WTC11 (cell line): Measurements from ENCODE around the gene CATSPERZ. TPM values are rescaled to one million over a fixed set of nuclear protein-coding genes. Genes with fewer than 3 reads are reported as not detected.
A peak's percentile ranks its signal among the peaks of the same experiment; 100 is the strongest.

Experiments
- ATAC-seq: fragments of 200-7000 bp; cut with Tn5 transposase; 2 replicates; pipeline ENCODE4 v1.10.0; 2021; ENCODE audit warnings: mild to moderate bottlenecking, moderate library complexity
- CTCF ChIA-PET: fragments of 300-600 bp; sonication (Branson Sonifier 250); formaldehyde crosslinking; loops from one replicate; lab custom pipeline; 2021; ENCODE audit warnings: antibody characterized with exemption; lab: Charles Lee
- POLR2A ChIA-PET: fragments of 350-600 bp; sonication (Branson Sonifier 250); formaldehyde crosslinking; loops from one replicate; lab custom pipeline; 2021; ENCODE audit warnings: antibody characterized with exemption; lab: Charles Lee
- DNase-seq: peaks from one replicate; pipeline ENCODE4 v3.0.0; 2021; ENCODE audit warnings: low spot score
- H3K27ac Mint-ChIP-seq: 2 replicates; pipeline ENCODE4 v1.8.0; 2021; ENCODE audit warnings: mixed read lengths
- H3K27me3 Mint-ChIP-seq: 2 replicates; pipeline ENCODE4 v1.8.0; 2021; ENCODE audit warnings: low read depth, mild to moderate bottlenecking, moderate library complexity, mixed read lengths
- H3K36me3 Mint-ChIP-seq: 2 replicates; pipeline ENCODE4 v1.8.0; 2021; ENCODE audit warnings: mixed read lengths
- H3K4me1 Mint-ChIP-seq: 2 replicates; pipeline ENCODE4 v1.8.0; 2022; ENCODE audit warnings: mixed read lengths
- H3K4me3 Mint-ChIP-seq: 2 replicates; pipeline ENCODE4 v1.8.0; 2021; ENCODE audit warnings: mild to moderate bottlenecking, moderate library complexity, mixed read lengths
- H3K9me3 Mint-ChIP-seq: 2 replicates; pipeline ENCODE4 v1.8.0; 2021; ENCODE audit warnings: mixed read lengths
- ATF1 ChIP-seq: sonication (generic); formaldehyde crosslinking; IDR thresholded peaks from 2 replicates; pipeline ENCODE4 v1.8.1; 2023; ENCODE audit warnings: mild to moderate bottlenecking, moderate library complexity, missing genetic modification reagents
- ELF4 ChIP-seq: sonication (generic); formaldehyde crosslinking; IDR thresholded peaks from 2 replicates; pipeline ENCODE4 v1.8.1; 2022; ENCODE audit warnings: low read depth, mild to moderate bottlenecking, moderate library complexity, missing genetic modification reagents
- EMX1 ChIP-seq: fragments of 250-450 bp; sonication (Bioruptor Pico); IDR thresholded peaks from 2 replicates; pipeline ENCODE4 v1.8.0; 2021; ENCODE audit warnings: mild to moderate bottlenecking
- ERG ChIP-seq: fragments of 250-450 bp; sonication (Bioruptor Pico); IDR thresholded peaks from 2 replicates; pipeline ENCODE4 v1.8.0; 2021; ENCODE audit warnings: mild to moderate bottlenecking
- MLX ChIP-seq: sonication (generic); formaldehyde crosslinking; IDR thresholded peaks from 2 replicates; pipeline ENCODE4 v1.8.1; 2023; ENCODE audit warnings: mild to moderate bottlenecking, missing genetic modification reagents, moderate library complexity
- NR2C2 ChIP-seq: sonication (generic); formaldehyde crosslinking; IDR thresholded peaks from 2 replicates; pipeline ENCODE4 v1.8.0; 2022; ENCODE audit warnings: mild to moderate bottlenecking, missing genetic modification reagents
- NR3C1 ChIP-seq: sonication (generic); formaldehyde crosslinking; conservative IDR thresholded peaks from 2 replicates; pipeline ENCODE4 v1.8.1; 2023; ENCODE audit warnings: low read depth, mild to moderate bottlenecking, missing genetic modification reagents
- PRDM15 ChIP-seq: sonication (generic); formaldehyde crosslinking; IDR thresholded peaks from 2 replicates; pipeline ENCODE4 v1.8.0; 2022; ENCODE audit warnings: missing genetic modification reagents
- RORB ChIP-seq: fragments of 250-450 bp; sonication (Bioruptor Pico); IDR thresholded peaks from 2 replicates; pipeline ENCODE4 v1.9.0; 2021; ENCODE audit warnings: mild to moderate bottlenecking
- SMAD4 ChIP-seq: sonication (generic); formaldehyde crosslinking; IDR thresholded peaks from 2 replicates; pipeline ENCODE4 v1.8.0; 2022; ENCODE audit warnings: mild to moderate bottlenecking, missing genetic modification reagents
- TEAD4 ChIP-seq: sonication (generic); formaldehyde crosslinking; IDR thresholded peaks from 2 replicates; pipeline ENCODE4 v1.8.0; 2022; ENCODE audit warnings: mild to moderate bottlenecking, missing genetic modification reagents
- ZNF219 ChIP-seq: sonication (generic); formaldehyde crosslinking; IDR thresholded peaks from 2 replicates; pipeline ENCODE4 v1.8.0; 2023; ENCODE audit warnings: missing genetic modification reagents, mild to moderate bottlenecking, borderline replicate concordance
- ZNF425 ChIP-seq: fragments of 250-450 bp; sonication (Bioruptor Pico); conservative IDR thresholded peaks from 2 replicates; pipeline ENCODE4 v1.9.0; 2021; ENCODE audit warnings: mild to moderate bottlenecking
- ZNF671 ChIP-seq: fragments of 250-450 bp; sonication (Bioruptor Pico); IDR thresholded peaks from 2 replicates; pipeline ENCODE4 v1.8.0; 2021; ENCODE audit warnings: mild to moderate bottlenecking
- total RNA-seq: library from RNA; stranded (reverse); gene quantifications from 3 replicates; pipeline ENCODE4 v1.2.3, GENCODE V29; 2021

The CATSPERZ gene
- total RNA-seq, 1 experiment from 2014 or later: 2.5 TPM

- TF ChIP-seq ZNF219 (CRISPR knock-in tag) (no peak), TEAD4 (CRISPR knock-in tag) (no peak), ERG (no peak), MLX (CRISPR knock-in tag) (no peak), ZNF671 (no peak), RORB (no peak), ELF4 (no peak), ATF1 (CRISPR knock-in tag) (no peak), SMAD4 (CRISPR knock-in tag) (no peak)
Observed at GRCh38 chr11:64313491-64314145, 13.5 kb downstream of the CATSPERZ start (continued).

- no peaks in the 10 kb centered on the region for H3K9me3 Mint-ChIP-seq
- POLR2A ChIA-PET: interaction anchor here (0.5 kb wide), 1 partner anchor 631 kb away, joined by 3 read pairs; no protein-coding TSS in a partner anchor
- TF ChIP-seq EMX1 (CRISPR knock-in tag) (no peak), NR2C2 (CRISPR knock-in tag) (no peak), PRDM15 (CRISPR knock-in tag) (no peak), ZNF425 (CRISPR knock-in tag) (no peak), NR3C1 (no peak), ZNF219 (CRISPR knock-in tag) (no peak)
- TF ChIP-seq, all 79 proteins: peak for 0
- H3K27me3 Mint-ChIP-seq: no peaks in the 10 kb centered on the region
- ATAC-seq (no peak), DNase-seq (no peak)
- no peak overlapping the region for H3K4me3 Mint-ChIP-seq
- peaks cover 15% of the 10 kb centered on the region for H3K4me1 Mint-ChIP-seq
- H3K27ac Mint-ChIP-seq: peak overlapping the region; percentile 88
- peaks cover 15% of the 10 kb centered on the region for H3K36me3 Mint-ChIP-seq
- CTCF ChIA-PET: interaction anchor here (0.9 to 4.9 kb wide), 5 partner anchors 17 to 41 kb away, joined by 3 to 37 read pairs (median 4); no protein-coding TSS in a partner anchor
Observed at GRCh38 chr11:64314146-64314804, 14.1 kb downstream of the CATSPERZ start.
